ENCODE measurements around the gene PSMG3.
A peak's percentile ranks its signal among the peaks of the same experiment; 100 is the strongest.
"Not testable (repeated sequence)": the region's sequence is repeated elsewhere in the genome, so short reads cannot be mapped to it uniquely, and the experiment has no call there.

Gene PSMG3

GRCh38 chr7:1597066-1597760, 27.4 kb upstream of the PSMG3 start:
- FAIRE-seq: no peak
- no peak for DNase-seq (ENCODE audit: insufficient read length, low spot score)

DNA sequence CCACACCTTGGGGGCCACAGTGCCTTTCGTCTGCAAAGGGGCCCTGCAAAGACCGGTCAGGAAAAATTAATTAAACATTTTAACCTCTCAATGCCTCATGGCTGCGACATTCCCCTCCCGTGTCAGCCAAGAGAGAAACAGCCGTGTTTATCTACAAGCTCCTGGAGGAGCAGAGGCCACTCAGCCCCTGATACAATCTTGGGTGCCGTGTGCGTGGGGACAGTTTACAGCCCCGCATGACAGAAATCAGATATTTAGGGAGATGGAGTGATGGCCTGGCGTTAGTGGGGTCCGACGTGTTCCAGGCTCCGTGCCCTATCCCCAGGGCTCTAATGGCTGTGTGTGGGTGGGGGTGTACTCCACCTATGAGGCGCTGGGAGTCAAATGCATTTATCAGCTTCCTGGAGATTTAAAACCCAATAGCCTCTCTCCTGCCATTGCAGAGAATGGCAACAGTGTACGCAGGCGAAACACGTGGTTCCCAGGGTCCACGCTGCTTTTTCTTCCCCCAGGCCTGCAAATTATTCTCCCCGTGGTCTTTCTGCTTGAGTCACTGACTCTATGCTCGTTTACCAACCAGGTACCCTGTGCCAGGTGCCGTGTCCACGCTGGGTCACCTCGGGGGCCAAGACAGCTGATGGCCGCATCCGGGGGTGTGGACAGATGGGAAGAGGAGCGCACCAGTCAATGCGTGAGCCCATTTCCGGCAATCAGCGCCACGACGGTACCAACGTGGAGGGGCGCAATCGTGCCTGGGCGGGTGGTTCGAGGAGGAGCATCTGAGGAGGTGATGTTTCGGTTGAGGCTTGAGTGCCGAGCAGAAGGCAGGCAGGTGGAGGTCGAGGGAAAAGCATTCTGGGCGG, 26.6 kb upstream of the PSMG3 start:
- FAIRE-seq (no peak), DNase-seq (ENCODE audit: insufficient read length, low spot score) (no peak)

DNA sequence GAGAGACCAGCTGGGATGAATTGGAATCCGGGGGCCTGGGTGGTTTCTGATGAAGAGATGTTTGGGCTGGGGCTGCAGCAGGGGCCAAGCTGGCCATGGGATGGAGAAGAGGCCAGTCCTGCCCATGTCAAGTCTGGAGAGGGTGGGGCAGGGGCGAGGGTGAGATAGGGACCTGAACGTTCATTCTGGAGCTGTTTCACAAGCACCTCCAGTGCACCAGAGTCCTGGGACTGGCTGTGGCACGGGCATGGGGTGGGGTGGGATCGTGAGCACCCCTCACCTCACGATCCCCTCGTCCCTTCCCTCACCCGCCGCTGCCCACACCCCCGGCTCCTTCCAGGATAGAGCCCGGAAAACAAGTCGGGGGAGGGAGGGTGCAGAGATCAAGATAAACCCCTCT, 25.8 kb upstream of the PSMG3 start:
- FAIRE-seq (no peak), DNase-seq (ENCODE audit: insufficient read length, low spot score) (no peak)

- DNase-seq (ENCODE audit: insufficient read length, low spot score) (no peak), FAIRE-seq (no peak)
Measured at GRCh38 chr7:1595027-1595426, 25.2 kb upstream of the PSMG3 start.

DNA sequence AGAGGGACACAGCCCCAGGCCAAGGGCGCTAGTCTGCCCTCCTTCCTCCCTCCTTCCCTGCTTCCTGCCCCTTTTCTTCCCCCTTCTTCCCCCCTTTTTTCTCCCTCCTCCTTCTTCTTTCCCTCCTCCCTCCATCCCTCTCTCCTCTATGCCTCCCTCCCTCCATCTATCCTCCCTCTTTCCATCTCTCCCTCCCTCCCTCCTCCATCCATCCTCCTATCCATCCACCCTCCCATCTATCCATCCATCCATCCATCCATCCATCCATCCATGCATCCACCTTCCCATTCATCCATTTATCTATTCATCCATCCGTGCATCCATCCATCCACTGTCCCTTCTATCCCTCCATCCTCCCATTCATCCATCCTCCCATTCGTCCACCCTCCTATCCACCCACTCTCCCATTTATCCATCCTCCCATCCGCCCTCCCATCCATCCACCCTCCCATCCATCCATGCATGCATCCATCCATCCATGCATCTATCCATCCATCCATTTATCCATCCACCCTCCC, 24.1 kb upstream of the PSMG3 start:
- no peak for DNase-seq (ENCODE audit: insufficient read length, low spot score)
- no peak for FAIRE-seq

- FAIRE-seq (no peak), DNase-seq (ENCODE audit: insufficient read length, low spot score) (no peak)
Measured at GRCh38 chr7:1593091-1593866, 23.4 kb upstream of the PSMG3 start.

- DNase-seq (ENCODE audit: insufficient read length, low spot score) (no peak), FAIRE-seq (no peak)
Measured at GRCh38 chr7:1592299-1592871, 22.6 kb upstream of the PSMG3 start.

DNA sequence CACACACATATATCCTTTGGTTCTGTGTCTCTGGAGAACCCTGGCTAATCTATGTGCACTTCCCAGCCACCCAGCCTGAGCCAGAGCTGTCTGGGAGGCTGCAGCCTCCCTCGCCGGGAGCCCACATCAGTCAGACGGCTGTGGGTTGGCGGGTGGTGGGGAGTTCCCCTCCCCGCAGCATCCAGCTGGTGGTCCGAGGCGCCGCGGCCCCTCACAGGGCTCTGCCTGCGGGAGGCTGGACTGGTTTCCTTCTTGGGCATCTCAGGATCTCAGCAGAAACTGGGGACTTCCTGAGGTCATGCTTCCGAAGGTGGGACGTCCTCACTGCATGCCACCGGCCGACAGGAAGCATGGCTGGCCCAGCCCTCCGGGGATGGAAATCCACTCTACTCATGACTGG, 22.0 kb upstream of the PSMG3 start:
- FAIRE-seq (no peak), DNase-seq (ENCODE audit: insufficient read length, low spot score) (no peak)

DNA sequence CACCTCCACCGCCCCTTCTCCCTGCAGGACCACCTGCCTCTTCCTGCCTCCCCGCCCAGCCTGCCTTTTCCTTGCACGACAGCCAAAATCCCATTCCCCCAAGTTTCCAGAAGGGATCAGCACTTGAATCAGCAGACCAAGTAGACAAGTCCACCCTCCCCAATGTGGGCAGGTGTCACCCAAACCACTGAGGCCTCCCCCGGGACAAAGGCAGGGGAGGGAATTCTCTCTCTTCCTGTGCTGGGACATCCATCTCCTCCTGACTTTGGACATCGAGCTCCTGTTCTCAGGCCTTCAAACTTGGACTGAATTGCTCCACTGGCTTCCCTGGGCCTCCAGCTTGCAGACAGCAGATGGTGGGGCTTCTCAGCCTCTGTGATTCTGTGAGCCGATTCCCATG, 21.6 kb upstream of the PSMG3 start:
- FAIRE-seq: peak; percentile 9

DNA sequence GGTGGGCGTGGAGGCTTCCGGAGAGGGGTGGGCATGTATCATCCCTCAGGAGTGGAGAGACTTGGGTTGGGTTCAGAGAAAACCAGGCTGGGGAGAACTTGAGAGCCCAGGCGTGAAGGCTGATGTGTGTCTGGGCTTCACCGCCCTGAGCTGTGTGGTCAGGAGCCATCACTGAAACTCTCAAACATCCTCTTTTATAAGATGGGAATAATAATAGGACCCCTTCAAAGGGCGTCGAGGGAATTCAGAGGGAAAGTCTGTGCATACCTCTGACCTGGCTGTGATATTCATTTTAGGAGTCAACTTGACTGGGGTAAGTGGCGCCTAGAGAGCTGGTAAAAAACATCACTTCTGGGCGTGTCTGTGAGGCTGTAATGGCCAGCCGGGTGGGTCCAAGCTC, 21.1 kb upstream of the PSMG3 start:
- FAIRE-seq: no peak

More for the DNA sequence above, 21.6 kb upstream of the PSMG3 start:
- no peak for DNase-seq (ENCODE audit: insufficient read length, low spot score)

DNA sequence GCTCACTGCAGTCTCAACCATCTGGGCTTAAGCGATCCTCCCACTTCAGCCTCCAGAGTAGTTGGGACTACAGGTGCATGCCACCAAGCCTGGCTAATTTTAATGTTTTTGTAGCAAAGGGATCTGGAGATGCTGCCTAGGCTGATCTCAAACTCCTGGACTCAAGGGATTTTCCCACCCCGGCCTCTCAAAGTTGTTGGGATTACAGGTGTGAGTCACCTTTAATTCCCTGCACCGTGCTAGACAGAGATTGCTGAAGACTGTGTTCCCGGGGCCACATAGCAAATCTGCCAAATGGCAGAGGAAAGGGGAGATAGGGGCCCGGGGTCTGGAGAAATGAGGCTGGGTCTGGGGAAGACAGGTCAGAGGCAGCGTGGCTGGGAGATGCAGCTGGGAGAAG, 20.6 kb upstream of the PSMG3 start:
- FAIRE-seq: no peak

More for the DNA sequence above, 21.1 kb upstream of the PSMG3 start:
- no peak for DNase-seq (ENCODE audit: insufficient read length, low spot score)

DNA sequence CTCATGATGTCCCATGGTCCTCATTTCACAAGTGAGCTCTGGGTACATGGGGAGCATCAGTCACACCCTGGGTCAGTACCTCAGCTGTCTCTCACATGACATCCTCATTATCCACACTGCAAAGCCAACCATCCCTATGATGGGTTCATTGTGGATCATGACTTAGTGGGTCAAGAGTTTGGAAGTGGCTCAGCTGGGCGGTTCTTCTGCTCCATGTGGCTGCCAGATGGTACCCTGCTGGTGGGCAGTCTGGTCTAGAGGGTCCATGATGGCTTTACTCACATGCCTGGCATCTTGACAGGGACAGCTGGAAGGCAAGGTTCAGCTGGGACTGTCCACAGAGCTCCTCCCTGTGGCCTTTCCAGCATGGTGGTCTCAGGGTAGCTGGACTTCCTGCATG, 19.1 kb upstream of the PSMG3 start:
- FAIRE-seq: peak; percentile 33

More for the DNA sequence above, 20.6 kb upstream of the PSMG3 start:
- DNase-seq (ENCODE audit: insufficient read length, low spot score): no peak

GRCh38 chr7:1587738-1588137, 17.9 kb upstream of the PSMG3 start:
- FAIRE-seq: no peak
- no peak for DNase-seq (ENCODE audit: insufficient read length, low spot score)

More for the DNA sequence above, 19.1 kb upstream of the PSMG3 start:
- DNase-seq (ENCODE audit: insufficient read length, low spot score): no peak

GRCh38 chr7:1586827-1587705, 17.2 kb upstream of the PSMG3 start:
- DNase-seq (ENCODE audit: insufficient read length, low spot score) (no peak), FAIRE-seq (peak; percentile 9)

DNA sequence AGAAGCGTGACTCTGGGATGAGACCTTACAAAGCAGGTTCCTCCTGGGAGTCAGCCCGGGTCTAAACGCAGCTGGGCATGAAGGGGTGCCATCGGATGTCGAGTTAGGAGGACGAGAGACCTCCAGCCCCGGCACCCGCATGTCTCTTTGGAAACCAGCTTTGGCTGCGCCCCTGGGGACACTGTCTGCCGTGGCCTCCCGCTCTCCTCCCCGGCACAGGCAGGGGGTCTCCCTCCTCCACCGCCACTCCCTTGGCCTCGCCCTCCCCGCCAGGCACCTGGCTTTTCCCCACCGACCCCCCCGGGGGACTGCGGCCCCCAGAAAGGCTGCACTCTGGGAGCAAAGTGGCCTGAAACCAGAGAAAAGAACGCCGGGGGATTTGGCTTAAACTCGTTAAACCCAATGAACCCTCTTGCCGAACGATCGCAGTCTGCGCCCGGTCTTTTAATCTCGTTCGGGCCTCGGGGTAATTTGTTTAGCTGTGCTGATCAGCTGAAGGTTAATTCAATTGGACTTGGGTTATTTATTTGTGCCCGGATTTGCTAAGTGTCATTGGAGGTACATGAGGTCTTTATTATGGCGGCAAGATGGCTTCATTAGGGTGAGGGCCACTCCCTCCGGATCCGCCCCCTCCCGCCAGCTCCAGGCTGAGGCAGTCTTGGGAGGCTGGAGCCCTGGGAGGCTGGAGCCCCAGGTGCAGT, 16.4 kb upstream of the PSMG3 start:
- DNase-seq (ENCODE audit: insufficient read length, low spot score) (no peak), FAIRE-seq (no peak)

DNA sequence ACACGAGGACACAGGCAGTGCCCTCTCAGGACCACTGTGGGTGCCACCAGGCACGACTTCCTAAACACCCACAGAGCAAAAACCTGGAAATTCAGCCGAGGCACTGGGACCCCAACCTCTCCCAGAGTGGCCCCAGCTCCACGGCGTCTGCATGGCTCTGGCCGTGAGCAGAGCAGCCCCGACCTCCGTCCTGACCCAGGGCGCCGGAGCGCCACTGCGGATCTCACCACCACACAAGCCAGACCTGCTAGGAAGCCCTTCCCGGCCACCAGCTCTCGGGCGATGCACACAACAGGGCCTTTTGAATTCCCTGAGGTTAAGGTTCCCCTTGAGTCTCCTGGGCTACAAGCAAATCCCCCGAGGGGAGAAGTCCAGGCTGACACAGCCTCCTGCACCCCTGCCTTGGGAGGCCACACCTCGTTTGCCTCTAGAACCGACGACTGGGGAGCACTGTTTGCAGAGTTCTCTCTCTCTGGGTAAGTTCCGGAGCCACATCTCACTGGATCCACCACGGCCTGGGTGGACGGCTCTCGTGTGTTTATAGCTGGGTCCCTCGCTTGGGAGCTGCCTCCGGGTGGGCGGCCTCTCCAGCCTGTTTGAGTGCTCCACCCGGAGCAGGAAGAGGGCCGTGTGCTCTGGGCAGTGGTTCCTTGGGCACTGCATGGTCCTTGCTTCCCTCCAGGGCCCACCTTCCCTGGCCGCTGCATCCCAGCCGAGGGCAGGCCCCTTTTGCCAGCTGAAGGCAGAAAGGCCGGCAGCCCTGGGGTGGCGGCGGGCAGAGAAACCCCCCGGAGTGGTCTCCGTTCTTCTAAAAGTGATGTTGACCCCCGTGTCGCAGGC, 15.5 kb upstream of the PSMG3 start:
- FAIRE-seq (no peak), DNase-seq (ENCODE audit: insufficient read length, low spot score) (no peak)

DNA sequence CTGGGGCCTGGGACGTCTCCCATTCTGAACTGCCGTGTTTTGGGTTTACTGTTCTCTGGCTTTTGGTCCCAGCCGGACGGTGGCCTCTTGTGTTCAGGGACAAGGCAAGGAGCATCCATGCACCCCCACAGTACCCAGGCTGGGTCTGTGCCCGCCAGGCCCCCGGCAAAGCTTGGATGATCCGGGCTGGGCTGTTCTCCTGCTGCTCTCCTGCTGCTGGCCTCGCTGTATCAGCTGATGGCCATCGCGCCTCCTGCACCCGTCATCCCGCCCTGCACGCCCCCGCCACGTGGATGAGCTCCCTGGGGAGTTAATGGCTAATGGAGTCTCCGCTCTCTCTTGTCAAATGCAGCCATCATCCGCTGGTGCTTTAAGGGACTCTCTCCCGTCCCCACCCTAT, 14.9 kb upstream of the PSMG3 start:
- DNase-seq (ENCODE audit: insufficient read length, low spot score): no peak
- no peak for FAIRE-seq

DNA sequence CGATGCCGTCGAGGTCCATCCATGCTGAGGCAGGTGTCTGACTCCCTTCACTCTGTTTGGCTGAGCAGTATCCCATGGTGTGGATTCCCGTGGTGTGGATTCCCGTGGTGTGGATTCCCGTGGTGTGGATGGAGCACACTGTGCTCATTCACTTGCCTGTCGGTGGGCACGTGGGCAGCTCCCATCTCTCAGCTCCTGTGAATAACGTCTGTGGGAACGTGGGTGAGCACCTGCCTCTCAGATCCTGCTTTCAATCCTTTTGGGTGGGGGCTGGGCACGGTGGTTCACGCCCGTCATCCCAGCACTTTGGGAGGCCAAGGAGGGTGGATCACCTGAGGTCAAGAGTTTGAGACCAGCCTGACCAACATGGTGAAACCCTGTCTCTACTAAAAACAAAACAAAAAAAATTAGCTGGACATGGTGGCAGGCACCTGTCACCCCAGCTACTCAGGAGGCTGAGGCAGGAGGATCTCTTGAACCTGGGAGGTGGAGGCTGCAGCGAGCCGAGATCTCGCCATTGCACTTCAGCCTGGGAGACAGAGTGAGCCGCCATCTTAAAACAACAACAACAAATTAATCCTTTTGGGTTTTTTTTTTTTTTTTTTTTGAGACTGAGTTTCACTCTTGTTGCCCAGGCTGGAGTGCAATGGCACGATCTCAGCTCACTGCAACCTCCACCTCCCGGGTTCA, 13.6 kb upstream of the PSMG3 start:
- FAIRE-seq: peak; percentile 67

More for the DNA sequence above, 13.6 kb upstream of the PSMG3 start:
- not testable (repeated sequence) for DNase-seq (ENCODE audit: insufficient read length, low spot score)
